NCI-H187 treated with DMSO at 0.1 percent for 48 hours (cell line): ENCODE data around the gene PLPPR5.

ENCODE experiments used
- DNase-seq: peaks from one replicate; lab custom pipeline; 2025; lab: John Stamatoyannopoulos, UW

The PLPPR5 gene

DNA sequence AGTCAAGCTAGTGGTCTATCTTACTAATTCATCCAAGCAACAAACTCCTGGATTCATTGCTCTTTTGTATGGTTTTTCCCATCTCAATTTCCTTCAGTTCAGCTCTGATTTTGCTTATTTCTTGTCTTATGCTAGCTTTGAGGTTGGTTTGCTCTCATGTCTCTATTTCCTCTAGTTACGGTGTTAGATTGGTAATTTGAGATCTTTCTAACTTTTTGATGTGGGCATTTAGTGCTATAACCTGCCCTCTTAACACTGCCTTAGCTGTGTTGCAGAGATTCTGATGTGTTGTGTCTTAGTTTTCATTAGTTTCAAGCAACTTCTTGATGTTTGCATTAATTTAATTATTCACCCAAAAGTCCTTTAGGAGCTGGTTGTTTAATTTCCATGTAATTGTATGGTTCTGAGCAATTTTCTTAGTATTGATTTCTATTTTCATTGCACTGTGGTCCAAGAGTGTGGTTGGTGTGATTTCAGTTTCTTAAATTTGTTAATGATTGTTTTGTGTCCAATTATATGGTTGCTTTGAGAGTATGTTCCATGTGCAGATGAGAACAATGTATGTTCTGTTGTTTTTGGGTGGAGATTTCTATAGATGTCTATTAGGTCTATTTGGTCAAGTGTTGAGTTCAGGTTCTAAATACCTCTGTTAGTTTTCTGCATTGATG, 154.6 kb downstream of the PLPPR5 start:
- no peak for DNase-seq

DNA sequence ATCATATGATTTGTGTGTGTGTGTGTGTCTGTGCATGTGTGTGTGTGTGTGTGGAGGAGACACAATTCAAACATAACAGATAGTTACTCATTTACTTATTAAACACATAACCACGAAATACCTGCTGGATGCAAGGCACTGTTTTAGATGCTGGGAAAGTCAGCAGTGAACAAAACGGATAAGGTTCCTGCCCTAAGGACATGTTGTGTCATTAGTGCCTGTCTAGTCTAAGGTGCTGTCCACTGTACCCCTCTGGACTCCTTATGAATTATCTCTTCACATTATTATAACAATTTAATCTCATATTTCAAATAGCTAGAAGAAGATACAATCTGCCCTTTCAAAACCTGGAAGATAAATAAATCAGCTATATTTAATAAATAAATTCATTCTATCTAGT, 162.4 kb downstream of the PLPPR5 start:
- DNase-seq: no peak
